RPMI8226 (cell line): ENCODE data around the gene MYO9A.
"Not testable (repeated sequence)": the region's sequence is repeated elsewhere in the genome, so short reads cannot be mapped to it uniquely, and the experiment has no call there.

Source experiments
- DNase-seq: peaks from one replicate; pipeline ENCODE4 v3.0.0-alpha.2; 2015

The MYO9A gene

DNA sequence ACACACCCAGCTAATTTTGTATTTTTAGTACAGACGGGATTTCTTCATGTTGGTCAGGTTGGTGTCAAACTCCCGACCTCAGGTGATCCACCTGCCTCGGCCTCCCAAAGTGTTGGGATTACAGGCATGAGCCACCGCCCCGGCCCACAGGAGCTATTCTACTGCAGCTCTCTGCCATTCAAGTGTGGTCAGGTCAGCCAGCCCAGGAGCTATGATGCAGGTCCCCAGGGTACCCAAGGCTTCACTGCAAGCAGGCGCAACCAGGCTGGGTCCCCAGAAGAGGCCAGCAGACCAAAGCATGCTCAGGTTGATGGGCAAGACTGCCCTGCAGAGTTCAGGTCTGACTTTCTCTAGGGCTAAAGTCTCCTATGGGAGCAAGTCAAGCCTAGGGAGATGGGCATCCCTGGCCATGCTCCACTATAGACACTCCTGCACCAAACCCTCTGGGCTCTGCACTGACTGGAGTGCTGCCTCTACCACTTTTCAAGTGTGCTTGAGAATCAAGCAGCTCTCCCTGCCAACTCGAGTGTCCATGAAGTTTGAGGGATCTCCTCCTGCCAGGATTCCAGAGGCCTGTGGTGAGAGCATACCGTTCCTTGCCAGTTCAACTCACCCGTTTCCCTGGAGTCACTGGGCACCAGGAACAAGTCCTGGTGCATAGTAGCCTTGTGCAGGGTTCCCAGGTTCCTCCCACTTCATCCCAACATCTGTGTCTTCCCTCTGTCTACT is 30.9 kb downstream of the MYO9A start:
- DNase-seq, result no peak

DNA sequence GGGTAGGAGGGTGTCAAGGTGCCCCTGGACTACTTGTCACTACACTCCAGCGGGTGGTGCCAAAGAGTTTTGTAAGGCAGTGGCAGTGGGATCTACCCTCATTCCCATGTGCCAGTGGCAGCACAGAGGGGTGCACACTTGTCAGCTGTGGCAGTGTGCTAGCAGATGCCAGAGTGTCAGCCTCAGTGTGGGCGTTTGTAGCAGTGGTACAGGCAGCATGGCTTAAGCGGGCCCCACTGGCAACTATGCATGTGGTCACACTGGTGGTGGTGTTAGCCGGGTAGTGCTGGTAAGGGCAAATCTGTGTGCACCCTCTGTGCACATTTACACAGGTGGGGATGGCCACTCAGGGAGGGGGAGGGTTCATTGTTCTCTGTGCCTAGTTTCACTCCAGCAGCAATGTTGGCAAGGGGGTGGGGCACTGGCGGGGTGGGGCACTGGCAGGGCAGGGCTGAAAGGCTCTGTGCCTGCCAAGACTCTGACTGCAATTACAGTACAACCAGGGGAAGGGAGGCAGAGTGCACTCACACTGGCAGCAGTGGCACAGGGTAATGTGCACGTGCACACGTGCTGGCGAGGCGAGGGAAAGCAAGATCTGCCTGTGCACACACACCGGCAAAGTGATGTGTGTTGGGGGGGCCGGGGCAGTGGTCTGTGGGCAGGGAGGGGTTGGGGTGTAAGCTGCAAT is 31.8 kb downstream of the MYO9A start:
- no peak for DNase-seq

DNA sequence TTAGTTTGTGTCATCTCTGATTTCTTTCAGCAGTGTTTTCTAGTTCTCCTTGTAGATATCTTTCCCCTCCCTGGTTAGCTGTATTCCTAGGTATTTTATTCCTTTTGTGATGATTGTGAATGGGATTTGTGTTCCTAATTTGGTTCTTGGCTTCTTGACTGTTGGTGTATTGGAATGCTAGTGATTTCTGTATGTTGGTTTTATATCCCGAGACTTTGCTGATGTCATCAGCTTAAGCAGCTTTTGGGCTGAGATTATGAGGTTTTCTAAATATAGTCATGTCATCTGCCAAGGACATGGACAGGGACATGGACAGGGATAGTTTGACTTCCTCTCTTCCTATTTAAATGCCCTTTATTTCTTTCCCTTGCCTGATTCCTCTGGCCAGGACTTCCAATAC is 35.8 kb downstream of the MYO9A start:
- no peak for DNase-seq

DNA sequence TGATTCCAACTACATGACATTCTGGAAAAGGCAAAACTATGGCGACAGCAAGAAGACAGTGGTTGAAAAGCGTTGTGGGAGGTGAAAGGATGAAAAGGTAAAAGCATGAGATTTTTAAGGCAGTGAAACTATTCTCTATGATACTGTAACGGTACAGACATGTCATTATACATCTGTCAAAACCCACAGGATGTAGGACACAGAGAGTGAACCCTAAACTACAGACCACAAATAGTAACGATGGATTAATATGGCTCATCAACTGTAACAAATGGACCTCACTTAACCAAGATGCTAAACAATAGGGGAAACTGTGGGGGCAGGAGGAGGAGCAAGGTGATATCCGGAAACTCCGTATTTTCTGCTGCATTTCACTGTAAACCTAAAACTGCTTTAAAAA is 39.1 kb downstream of the MYO9A start:
- no peak for DNase-seq

DNA sequence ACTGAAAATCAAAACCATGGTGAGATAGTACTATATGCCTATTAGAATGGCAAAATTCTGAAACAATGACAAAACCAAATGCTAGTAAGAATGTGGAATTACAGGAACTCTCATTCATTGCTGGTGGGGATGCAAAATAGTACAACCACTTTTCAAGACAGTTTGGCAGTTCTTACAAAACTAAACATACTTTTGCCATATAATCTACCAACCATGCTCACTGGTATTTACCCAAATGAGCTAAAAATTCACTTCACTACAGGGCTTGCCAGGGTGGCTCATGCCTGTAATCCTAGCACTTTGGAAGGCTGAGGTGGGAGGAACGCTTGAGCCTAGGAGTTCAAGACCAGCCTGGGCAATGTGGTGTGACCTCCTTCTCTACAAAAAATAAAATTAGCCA is 40.0 kb downstream of the MYO9A start:
- DNase-seq, result no peak

DNA sequence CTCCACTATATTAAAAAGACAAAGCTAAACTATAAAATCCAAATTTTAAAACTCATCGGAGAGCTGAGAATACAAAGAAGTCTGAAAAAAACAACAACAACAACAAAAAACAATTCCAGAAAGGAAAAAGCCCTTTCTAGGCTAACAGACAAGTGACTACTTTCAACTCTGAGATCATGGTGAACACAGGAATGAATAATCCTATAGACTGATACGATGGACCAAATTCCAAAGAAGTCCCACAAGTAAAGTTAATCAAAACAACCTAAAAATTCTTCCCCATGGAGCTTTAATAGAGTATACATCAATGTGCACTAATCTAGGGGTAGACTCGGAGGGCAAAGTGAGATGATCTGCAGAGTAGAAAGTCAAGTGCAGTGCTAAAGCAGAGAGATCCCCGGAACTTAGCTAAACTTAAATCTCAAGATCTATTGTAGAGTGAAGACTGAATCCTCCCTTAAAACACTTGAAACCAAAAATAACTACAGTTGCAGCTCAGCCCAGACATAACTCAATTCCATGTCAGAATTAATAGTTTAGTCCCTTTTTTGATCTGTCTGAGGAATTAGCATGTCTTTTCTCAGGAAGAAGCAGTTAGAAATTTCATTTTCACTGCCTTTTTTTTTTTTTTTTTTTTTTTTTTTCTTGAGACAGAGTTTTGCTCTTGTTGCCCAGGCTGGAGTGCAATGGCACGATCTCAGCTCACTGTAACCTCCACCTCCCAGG is 43.5 kb downstream of the MYO9A start:
- DNase-seq, result no peak

DNA sequence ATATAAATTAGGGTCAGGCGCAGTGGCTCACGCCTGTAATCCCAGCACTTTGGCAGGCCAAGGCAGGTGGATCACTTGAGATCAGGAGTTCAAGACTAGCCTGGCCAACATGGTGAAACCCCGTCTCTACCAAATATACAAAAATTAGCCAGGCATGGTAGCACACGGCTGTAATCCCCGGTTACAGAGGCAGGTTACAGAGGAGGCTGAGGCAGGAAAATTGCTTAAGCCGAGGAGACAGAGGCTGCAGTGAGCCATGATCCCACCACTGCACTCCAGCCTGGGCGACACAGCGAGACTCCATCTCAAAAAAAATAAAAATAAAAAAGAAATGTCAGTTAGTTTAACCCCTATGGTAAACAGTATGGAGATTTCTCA is 46.5 kb downstream of the MYO9A start:
- DNase-seq, result not testable (repeated sequence)

DNA sequence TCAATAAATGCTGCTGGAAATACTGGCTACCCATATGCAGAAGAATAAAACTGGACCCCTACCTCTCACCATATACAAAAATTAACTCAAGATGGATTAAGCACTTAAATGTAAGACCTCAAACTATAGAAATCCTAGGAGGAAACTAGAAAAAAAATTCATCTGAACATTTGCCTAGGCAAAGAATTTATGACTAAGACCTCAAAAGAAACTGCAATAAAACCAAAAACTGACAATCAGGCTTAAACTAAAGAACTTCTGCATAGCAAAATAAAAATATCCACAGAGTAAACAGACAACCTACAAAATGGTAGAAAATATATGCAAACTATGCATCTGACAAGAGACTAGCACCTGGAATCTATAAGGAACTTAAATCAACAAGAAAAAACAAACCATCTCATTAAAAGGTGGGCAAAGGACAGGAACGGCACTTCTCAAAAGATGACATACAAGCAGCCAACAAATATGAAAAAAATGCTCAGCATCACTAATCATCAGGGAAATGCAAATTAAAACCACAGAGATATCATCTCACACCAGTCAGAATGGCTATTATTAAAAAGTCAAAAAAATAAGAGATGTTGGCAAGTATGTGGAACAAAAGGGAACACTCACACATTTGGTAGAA is 47.0 kb downstream of the MYO9A start:
- DNase-seq, result no peak

DNA sequence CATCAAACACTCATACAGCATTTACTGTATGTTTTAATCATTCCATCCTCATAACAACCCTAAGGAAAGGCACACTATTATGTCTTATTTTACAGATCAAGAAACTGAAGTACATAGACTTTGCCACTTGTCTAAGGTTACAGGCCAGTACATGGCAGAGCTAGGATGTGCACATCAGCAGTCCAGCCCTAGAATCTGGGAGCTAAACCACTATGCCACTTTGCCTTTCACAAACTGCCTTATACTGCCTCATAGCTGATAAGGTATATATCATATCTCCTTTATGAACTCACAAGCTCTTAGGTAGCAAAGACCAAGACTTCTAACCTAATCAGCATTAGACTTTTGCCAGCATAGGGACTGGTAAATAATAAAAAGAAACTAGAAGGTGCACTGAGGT is 49.1 kb downstream of the MYO9A start:
- no peak for DNase-seq

DNA sequence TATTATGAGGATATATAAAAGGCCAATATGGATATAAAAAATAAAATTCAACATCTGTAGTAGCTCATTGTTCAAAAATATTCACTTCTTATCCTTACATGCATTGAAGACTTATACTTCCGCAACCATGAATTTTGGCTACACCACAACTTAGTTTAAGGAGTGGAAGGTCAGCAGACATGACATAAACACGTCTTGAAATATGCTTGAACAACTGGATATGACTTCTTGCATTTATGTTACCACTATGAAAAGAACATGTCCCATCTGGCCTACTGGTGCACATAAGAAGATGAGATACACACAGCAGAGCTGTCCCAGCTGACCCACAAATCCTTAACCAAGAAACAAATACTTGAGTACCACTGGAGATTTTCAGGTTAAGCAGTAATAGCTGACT is 52.1 kb downstream of the MYO9A start:
- no peak for DNase-seq

DNA sequence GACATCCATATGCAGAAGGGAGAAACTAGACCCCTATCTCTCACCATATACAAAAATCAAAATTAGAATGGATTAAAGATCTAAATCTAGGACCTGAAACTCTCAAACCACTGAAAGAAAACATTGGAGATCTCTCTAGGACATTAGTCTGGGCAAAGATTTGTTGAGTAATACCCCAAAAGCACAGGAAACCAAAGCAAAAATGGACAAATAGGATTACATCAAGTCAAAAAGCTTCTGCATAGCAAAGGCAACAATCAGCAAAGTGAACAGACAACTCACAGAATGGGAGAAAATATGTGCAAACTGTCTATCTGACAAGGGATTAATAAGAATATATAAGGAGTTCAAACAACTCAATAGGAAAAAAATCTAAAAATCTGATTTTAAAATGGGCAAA is 54.8 kb downstream of the MYO9A start:
- no peak for DNase-seq

DNA sequence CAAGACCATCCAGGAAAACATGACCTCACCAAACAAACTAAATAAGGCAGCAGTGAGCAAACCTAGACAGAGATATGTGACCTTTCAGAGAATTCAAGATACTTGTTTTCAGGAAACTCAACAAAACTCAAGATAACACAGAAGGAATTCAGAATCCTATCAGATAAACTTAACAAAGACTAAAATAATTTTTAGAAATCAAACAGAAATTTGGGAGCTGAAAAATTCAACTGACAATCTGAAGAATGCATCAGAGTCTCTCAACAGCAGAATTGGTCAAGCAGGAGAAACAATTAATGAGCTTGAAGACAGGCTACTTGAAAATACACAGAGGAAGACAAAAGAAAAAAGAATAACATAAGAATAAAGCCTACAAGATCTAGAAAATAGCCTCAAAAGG is 55.6 kb downstream of the MYO9A start:
- DNase-seq, result no peak

DNA sequence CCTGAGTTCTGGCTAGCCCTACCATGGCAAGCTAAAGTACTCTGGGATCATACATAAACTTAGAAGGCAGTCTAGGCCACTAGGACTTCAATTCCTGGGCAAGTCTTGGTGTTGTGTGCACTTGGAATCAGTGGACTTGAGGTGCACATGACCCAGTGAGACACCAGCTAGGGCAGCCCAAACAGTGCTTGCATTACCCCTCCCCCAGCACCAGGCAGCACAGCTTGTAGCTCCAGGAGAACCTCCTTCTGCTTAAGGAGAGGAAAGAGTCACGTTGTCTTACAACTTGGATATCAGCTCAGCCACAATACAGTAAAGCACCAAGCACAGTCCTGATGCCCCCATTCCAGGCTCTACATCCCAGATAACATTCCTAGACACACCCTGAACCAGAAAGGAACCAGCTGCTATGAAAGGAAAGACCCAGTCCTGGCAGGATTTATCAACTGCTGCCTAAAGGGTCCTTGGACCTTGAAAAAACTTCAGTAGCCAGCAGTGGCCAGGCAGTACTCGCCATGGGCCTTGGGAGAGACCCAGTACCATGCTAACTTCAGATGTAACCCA is 57.2 kb downstream of the MYO9A start:
- no peak for DNase-seq

DNA sequence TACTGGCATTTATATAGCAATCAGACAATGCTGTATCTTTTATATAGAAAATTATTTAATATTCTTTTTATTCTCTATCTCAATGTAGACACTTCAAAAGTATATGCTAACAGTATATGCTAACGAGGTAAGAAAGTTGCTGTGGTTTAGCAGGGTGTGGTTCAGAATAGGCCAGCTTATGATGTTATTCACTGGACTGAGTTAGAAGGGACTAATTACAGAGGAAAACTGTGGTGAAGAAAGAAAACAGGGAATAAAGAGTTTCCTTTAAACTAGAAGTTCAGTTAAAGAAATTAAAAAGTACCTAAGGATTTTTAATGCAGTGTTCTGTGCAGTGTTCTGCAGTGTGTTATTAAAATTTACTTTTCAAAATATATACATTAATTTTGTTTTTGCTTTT is 59.4 kb downstream of the MYO9A start:
- DNase-seq, result no peak

DNA sequence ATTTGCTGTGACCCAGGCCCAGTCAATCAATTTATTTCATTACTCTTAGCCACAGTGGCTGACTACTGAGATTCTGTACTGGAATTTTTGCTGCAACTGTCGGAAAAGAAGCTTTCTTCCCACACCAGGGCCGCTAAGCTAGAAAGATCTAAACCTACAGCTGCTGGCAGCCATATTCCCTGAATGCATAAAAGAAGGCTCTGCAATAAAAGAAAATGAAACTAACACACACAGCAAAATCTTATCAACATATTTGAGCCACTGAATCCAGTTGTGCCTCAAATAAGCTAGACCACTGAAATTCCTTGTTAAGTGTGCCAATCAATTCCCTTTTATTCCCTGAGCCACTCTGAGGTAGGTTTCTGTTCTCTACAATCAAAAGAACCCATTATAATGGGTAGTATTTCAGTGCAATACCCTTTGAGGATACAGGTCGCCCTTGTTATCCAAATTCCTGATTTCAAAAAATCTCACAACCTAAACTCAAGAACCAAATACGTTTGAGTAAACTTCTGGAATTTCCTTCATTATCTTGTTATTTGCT is 60.3 kb downstream of the MYO9A start:
- no peak for DNase-seq

DNA sequence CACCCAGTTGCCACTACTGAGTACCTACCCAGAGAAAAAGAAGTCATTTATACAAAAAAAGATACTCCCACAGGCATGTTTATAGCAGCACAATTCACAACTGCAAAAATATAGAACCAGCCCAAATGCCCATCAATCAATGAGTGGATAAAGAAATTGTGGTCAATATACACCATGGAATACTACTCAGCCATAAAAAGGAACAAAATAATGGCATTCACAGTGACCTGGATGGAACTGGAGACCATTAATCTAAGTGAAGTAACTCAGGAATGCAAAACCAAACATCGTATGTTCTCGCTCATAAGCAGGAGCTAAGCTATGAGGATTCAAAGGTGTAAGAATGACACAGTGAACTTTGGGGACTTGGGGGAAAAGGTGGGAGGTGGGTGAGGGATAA is 61.7 kb downstream of the MYO9A start:
- DNase-seq, result not testable (repeated sequence)

DNA sequence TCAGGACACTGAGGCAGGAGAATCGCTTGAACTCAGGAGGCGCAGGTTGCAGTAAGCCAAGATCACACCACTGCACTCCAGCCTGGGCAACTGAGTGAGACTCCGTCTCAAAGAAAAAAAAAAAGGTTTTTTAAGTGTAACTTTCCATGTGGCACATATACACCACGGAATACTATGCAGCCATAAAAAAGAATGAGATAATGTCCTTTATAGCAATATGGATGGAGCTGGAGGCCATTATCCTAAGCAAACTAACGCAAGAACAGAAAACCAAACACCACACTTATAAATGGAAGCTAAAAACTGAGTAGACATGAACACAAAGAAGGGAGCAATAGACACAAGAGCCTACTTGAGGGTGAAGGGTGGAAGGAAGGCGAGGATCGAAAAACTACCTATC is 64.7 kb downstream of the MYO9A start:
- not testable (repeated sequence) for DNase-seq

DNA sequence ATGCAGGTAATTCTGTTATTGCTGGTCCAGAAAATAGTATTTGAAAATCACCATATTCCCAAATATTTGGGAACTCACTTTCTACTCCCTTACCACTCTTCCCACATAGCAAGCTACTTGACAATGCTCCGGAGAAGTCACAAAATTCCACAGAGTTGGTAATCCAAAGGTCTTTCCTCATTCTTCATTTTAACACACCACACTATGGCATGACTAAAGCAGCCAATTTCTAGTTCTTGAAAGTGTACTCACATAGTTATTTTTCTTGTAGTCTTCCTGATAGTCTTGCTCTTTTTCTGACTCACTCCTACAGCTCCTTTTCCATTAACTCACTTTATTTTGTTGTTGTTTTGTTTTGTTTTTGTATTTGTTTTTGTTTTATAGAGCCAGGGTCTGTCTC is 67.2 kb downstream of the MYO9A start:
- no peak for DNase-seq

DNA sequence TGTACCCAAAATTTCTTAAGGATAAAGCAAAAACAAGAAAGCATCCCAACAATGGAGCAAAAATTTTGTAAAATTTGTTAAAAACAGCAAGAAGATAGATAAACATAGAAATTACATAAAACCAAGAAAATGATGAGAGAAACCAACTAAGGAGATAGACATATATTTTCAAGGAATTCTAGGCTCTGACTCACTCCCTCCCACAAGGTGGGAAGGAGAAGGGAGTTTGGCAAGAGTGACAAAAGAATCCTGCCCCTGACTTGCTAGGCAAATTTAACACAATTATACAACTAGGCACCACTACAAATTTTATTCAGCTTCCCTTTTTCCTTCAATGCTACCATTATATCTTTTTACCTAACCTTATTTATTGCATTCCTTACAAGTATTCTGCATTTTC is 70.9 kb downstream of the MYO9A start:
- DNase-seq, result no peak

DNA sequence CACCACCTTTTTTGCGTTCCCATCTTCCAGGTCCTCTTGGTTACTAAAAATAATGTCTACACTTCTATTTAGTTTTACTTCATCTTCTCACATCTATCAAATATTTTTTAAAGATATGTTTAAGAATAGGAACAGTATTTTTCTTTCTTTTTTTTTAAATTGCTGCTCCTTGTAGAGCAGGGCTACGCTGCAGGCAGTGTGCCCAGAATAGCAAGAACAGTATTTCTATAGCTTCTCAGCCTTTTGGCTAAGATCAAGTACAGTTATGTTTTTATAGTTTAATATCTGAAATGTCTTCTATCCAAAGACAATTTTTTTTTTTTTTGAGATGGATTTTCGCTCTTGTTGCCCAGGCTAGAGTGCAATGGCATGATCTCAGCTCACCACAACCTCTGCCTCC is 73.0 kb downstream of the MYO9A start:
- DNase-seq, result no peak

DNA sequence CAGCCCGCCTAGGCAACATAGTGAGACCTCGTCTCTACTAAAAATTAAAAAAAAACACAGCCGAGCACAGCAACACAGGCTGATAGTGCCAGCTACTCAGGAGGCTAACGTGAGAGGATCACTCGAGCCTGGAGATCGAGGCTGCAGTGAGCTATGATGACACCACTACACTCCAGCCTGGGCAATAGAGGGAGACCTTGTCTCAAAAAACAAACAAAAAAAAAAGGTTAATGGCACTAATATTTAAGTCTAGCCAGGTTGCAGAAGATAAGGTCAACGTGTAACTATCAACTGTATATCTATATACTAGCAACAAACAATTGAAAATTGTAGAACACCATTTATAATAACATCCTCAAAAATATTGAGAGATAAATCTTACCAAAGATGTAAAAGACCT is 75.1 kb downstream of the MYO9A start:
- DNase-seq, result no peak

DNA sequence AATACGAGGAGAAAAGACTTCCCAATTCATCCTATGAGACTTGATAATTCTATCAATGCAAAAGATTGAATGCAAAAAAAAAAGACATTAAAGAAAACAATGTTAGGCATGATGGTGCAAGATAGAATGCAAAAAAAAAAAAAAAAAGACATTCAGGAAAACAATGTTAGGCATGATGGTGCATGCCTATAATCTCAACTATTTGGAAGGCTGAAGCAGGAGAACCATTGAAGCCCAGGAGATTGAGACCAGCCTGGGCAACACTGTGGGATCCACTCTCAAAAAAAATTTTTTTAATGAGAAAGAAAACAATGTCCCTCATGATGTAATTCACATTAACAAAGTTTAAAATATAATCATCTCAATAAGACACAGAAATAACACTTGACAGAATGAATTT is 75.9 kb downstream of the MYO9A start:
- no peak for DNase-seq

DNA sequence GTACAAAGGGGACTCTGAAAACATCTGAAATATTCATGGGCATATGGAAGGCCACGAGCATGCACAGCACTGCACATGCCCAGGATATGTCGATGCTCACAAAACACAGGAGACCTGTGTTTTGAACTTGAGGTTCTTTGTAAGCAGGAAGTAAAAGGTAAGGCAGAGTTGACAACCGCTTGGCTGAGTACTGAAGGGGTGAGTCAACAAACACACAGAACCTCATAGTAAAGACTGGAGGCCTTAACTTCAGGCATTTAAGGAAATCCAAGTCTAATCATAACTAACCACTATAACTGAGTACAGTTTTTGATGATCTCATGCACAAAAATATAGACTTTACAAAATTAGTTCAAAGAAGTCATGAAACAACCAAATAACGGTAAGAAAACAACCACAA is 80.6 kb downstream of the MYO9A start:
- DNase-seq, result no peak
